Hepatic stellate cell (primary cell): ENCODE results near the gene ZBP1.

ENCODE experiments used
- DNase-seq: peaks from one replicate; pipeline ENCODE4 v3.0.0; 2011; ENCODE audit warnings: low spot score

Gene ZBP1, protein sequence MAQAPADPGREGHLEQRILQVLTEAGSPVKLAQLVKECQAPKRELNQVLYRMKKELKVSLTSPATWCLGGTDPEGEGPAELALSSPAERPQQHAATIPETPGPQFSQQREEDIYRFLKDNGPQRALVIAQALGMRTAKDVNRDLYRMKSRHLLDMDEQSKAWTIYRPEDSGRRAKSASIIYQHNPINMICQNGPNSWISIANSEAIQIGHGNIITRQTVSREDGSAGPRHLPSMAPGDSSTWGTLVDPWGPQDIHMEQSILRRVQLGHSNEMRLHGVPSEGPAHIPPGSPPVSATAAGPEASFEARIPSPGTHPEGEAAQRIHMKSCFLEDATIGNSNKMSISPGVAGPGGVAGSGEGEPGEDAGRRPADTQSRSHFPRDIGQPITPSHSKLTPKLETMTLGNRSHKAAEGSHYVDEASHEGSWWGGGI

GRCh38 chr20:57620274-57620990 lies at the start of gene ZBP1:
Gene ZBP1 (minus strand): TSS chr20:57620426. CDS start chr20:57620295, 131 bp downstream.
- no peak for DNase-seq

GRCh38 chr20:57669632-57670031 lies 49.4 kb upstream of the ZBP1 start:
- no peak for DNase-seq

DNA sequence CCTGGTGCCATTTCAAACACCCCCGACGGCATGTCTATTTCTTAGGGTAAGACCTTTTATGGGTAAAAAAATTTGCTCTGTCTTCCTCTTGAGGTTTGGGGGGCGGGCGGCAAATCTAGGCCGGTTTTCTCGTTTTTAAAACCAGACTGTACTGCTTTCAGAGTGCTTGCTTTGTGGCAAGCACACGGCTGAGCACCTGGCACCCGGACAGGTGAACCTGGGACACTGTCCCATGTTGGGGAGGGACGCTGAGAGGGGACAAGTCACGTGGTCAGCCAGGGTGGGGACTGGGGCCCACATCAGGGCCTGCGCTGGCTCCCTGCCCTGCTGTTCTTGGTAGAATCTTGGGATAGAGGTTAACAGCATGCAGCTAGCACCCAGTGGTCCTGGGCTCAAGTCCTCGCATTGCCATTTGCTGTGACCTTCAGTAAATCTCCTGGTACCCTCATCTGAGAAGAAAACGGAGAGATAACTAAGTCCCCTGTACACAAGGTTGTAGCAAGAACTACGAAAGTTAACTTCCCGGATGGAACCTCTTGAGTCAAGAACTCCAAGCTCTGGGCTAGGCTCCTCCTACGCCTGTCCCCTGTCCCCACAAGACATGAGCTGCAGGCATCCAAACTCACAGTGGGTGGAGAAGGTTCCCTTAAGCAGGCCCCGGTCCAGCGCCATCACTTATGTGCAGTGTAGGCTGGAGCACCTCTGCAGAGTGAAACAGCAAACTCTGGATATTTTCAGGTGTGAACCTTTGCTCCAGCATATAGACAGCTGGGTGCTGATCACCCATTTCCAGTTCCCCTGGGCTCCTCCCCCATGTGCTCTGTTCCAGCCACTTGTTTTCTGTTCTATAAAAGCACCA lies 47.9 kb upstream of the ZBP1 start:
- no peak for DNase-seq

DNA sequence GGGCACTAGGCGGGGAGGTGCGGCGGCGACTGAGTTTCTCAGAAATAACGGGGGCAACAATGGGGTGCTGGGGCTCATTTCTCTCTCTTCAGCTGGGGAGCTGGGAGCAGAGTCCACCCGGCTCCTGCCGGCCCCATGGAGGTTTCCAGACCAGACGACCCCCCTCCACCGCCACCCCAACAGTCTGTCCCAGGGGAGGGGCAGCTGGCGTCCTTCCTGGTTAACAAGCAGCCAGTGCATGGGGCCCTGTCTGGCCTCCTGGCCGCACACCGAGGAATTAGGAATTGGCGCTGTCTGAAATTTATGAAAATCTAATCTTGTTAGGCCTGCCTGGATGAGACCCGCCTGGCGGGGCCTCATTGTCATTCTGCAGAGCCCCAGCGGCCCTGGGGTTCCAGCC lies 47.2 kb upstream of the ZBP1 start:
- no peak for DNase-seq

DNA sequence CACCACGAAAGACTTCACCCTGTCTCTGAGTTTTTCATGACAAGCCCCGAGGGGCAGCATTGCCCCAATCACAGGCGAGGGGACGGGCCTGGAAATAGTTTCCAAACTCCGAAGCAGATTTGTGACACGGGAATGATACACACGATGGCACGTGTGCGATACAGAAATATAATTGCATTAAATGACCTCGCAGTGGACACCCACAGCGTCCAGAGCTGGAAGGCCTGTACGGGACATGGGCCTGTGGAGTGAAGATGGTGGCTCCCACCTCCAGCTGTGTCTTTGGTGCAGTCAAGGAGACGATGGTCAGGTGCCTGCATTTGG lies 46.6 kb upstream of the ZBP1 start:
- no peak for DNase-seq

DNA sequence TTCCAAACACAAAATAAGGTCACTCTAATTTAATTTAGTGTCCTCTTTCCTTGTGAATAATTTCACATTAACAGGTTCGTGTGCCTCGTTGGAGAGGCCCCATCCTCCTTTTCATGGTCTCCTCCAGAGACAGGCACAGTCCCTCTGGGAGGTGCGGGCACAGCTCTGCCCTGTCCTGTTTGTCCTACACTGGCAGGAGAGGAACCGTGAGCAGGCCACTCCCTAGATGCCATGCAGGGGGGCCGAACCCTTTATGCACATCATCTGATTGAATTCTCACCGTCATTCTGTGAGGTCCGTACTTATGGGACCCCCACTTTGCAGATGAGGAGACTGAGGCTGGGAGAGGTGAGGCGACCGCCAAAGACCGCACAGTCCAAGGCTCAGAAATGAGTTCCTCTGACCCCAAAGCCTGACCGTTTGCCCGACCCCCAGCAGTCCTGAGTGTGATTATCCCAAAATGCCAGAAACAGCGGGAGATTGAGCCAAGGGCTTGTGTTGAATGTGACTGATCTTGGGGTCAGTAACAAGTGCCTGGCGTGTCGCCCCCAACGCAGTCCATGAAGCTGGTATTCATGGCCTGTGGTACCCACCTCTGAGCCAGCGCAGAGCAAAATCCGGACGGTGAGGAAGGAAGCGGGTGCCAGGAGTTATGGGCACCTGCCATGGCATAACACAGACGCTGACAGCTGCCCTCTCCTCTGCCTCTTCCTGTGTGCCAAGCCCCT lies 46.0 kb upstream of the ZBP1 start:
- DNase-seq = no peak

- DNase-seq = no peak
Measured at GRCh38 chr20:57665589-57665971, 45.4 kb upstream of the ZBP1 start.

- no peak for DNase-seq
Measured at GRCh38 chr20:57664924-57665588, 44.8 kb upstream of the ZBP1 start.

DNA sequence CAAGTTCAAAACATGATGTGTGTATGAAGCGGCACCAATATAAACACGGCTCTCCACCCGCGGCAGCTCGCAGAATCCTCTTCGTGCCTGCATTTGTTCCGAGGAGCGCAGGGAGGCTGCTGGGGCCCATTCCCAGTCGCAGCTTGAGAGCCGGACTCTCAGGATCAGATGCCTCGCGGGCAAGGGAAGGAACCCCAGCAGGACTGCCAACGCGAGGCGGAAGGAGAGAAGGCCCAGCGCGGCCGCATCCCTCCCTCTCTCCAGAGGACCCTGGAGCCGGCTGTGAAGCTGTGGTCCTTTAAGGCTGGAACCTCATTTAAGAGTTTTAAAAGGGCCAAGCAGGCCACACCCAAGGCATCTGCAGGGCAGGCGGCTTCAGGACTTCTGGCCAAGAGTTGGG lies 44.2 kb upstream of the ZBP1 start:
- DNase-seq = no peak

GRCh38 chr20:57663681-57664451 lies 43.6 kb upstream of the ZBP1 start:
- DNase-seq = no peak

GRCh38 chr20:57663241-57663640 lies 43.0 kb upstream of the ZBP1 start:
- DNase-seq = no peak

GRCh38 chr20:57662456-57663240 lies 42.4 kb upstream of the ZBP1 start:
- no peak for DNase-seq

DNA sequence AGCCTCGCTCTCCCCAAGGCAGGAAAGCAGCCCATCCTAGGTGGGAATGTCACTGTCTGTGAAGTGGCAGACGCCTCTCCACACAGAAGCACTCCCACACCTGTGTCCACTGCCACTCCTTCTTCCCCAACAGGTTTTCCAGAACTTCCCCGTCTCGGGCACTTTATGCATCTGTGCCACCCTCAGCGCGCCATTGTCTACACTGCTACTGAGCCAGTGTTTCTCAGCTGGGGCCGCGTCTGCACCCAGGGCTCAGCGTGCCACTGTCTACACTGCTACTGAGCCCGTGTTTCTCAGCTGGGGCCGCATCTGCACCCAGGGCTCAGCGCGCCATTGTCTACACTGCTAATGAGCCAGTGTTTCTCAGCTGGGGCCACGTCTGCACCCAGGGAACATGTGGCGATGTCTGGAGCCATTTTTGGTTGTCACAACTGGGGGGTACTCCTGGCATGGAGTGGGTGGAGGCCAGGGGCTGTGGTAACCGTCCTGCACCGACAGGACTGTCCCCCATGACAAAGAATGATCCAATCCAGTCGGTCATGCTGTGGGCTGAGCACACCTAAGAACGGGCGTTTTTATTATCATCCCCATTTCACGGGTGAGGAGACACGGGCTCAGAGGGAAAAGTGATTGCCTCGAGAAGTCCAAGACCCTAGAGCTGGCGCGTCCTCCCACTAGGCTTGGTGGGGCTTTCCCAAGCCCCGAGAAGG lies 41.7 kb upstream of the ZBP1 start:
- no peak for DNase-seq

DNA sequence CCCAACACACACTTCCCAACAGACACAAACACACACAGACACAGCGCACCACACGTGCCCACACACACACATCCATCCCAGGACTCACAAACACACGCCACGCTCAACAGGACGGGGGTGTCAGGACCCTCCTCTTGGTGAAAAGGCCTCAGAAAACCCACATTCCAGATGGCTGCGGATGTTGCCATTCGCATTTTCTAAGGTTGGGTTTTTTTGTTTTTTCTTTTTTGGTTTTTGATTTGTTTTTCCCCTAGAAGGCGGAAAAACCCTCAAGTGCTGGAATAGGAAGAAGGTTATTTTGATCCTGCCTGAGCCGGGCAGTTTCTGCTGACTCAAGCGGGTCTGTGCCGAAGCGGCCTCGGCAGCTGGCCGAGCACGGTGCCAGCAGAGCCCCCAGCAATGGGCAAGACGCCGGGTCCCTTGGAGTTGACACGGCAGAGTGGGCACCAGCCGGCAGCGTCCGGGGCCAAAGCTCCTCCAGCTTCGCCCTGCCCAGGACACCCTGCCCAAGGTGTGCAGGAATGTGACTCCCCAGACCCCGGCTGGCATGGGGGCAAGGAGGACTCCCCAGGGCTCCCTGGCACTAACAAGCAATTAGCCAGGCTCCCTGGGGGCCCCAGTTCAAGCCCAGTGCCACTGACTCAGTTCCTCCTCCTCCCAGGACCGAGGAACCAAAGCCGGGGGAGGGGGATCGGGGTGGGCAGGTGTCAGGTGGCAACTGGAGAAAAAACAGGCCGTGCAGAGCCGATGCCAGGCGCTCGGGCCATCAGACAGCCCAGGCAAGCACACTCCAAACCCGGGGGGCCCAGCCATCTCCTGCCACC lies 40.9 kb upstream of the ZBP1 start:
- no peak for DNase-seq

DNA sequence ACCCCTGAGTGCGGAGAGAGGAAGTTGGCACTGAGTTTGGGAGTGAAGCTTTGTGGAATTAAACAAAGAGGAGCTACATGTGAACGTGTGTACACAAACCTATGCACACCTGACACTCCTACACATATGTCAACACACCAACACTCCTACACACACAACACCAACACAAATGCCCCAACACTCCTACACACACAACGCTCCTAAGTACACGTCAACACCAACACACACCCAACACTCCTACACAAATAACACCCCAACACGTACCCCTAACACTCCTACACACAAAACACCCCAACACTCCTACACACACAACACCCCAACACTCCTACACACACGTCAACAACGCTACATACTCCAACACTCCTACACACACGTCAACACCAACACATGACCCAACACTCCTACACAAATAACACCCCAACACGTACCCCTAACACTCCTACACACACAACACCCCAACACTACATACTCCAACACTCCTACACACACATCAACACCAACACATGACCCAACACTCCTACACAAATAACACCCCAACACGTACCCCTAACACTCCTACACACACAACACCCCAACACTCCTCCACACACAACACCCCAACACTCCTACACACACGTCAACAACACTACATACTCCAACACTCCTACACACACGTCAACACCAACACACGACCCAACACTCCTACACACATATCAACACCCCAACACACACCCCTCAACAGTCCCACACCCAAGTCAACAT lies 40.1 kb upstream of the ZBP1 start:
- DNase-seq = no peak

- DNase-seq = no peak
Measured at GRCh38 chr20:57659517-57660180, 39.4 kb upstream of the ZBP1 start.
